GM04503 (cell line): ENCODE measurements around the gene MFN1.

Source experiments
- DNase-seq: peaks from one replicate; pipeline ENCODE4 v3.0.0-alpha.2; 2012; ENCODE audit warnings: low read depth

MFN1 gene

GRCh38 chr3:179430277-179430870 is 82.9 kb downstream of the MFN1 start:
- no peak for DNase-seq

GRCh38 chr3:179432021-179432420 is 84.5 kb downstream of the MFN1 start:
- DNase-seq, result no peak

GRCh38 chr3:179432451-179432850 is 84.9 kb downstream of the MFN1 start:
- no peak for DNase-seq

GRCh38 chr3:179436517-179436916 is 89.0 kb downstream of the MFN1 start:
- no peak for DNase-seq

GRCh38 chr3:179438841-179439240 is 91.3 kb downstream of the MFN1 start:
- DNase-seq, result no peak
